NOMO-1 treated with DMSO at 0.1 percent for 48 hours (cell line): ENCODE results near the gene STUB1.
A peak's percentile ranks its signal among the peaks of the same experiment; 100 is the strongest.

Source experiments
- DNase-seq: peaks from one replicate; lab custom pipeline; 2025; ENCODE audit not compliant: unreplicated experiment; lab: John Stamatoyannopoulos, UW

The STUB1 gene

DNA sequence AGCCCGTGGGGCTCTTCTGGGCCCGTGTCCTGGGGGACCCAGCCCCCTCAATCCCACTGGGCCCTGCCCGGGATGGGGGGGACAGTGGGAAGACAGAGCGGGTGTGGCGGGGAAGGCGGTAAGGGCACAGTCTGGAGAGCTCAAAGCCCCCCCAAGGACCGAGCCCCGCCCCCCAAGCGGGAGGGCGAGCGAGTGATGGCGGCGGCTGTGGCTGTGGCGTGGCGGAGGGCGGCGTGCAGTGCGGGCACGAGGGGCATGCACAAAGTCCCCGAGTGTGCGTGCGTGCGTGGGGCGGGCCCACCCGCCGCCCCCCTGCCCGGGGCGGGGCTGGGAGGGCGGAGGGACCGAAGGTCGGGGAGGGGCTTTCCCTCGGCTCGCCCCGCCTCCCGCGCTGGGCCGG is 13.6 kb downstream of the STUB1 start:
- DNase-seq = no peak

DNA sequence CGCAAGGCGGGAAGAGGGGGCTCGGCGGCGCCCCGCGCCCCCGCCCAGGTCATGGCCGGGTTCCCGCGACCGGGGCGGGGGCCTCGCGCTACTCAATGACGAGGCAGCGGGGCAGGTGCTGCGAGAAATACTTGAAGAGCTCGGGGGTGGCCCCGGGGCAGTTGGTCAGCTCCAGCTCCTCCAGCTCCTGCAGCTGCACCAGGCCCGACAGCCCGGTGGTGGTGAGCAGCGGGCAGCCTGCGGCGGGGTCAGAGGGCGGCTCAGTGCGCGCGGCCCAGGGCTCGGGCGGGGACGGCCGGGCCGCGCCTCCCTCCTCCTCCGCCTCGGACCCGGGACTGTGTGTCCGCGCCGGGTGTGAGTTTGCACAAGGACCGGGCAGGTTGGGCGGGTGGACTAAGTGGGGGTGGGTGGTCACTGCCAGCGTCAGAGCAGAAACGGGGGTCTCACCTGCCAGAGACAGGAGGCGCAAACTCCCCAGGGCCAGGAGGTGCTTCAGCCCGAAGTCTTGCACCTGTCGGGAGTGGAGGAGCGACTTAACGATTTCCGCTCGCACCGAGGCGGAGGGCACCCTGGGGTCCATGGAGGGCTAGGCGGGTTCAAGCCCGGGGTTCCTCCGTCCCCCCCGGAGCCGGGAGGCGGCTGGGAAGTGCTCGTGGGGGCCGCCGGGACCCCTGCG is 14.1 kb downstream of the STUB1 start:
- DNase-seq = no peak

DNA sequence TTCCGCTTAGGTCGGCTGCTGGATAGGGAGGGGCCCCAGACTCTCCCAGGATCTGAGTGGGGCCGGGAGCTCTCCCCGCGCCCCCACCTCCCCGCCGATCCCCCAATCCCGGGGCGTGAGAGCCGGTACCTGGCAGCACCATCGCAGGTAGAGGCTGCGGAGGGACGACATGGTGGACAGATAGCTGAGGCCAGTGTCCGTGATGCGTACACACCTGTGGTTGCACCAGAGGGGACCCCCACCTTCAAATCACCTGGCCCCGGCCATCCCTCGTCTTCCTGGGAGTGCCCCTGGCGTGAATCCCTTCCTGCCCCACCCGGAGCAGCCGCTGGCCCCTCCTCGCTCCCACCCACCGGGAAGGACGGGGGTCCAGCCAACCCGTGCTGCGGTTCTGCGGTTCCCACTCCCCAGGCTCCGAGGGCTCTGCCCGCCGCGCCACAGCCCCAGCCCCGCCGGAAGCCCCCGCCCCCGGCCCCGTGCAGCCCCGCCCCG is 14.7 kb downstream of the STUB1 start:
- no peak for DNase-seq

DNA sequence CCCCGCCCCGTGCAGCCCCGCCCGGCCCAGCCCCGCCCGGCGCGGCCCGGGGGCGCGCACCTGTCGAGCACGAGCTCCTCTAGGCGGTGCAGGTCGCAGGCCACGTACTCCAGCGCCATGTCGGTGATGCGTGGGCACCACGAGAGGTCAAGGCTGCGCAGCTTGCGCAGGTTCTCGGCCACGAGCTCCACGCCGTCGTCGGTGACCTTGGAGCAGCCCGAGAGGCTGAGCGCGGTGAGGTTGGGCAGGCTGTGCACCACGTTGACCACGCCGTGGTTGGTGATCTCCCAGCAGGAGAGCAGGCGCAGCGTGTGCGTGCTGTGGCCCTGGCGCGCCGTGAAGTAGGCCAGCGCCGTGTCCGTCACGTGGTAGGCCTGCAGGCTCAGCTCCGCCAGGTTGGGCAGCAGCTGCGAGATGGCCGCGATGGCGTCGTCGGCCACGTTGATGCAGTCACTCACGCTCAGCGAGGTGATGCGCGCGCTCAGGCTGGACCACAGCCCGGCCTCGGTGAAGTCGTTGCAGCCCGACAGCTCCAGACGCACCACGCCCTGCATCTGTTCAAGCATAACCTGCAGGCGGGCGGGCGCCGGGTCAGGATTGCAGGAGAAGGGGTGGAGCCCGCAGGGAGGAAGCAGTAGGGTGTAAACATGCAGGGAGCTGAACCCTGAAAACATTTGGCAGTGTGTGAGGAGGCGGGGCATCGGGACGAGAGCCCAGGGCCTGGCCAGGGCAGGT is 15.3 kb downstream of the STUB1 start:
- DNase-seq = peak; percentile 44

DNA sequence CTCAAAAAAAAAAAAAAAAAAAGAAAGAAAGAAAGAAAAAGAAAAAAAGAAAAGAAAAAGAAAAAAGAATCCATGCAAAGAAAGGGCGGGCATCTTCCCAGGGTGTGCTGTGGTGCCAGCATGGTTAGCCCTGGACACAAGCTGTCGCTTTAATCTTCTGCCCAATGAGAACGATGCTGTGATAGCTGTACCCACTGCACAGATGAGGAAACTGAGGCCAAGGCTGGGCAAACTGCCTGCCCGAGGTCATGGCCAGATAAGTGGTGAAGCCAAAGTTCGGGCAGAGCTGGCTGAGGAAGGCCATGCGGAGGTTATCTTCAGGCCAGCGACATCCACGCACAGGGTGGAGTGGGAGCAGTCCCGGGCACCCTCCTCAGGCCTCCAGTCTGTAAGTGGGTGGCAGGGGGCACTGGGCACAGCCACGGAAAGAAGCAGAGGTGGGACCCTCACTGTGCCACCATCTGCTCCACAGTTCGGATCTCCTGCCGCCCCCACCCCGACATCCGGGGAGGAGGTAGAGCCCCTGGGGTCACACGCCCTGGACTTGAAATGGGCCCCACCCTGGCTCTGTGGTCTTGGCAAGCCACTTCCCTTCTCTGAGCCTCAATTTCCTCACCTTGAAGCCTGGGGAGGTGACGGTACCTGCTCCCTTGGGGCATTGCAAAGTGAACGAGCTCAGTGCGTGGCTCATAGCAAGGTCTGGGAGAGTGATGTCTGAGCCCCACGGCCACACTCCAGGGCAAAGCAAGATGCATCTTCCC is 18.9 kb downstream of the STUB1 start:
- no peak for DNase-seq

DNA sequence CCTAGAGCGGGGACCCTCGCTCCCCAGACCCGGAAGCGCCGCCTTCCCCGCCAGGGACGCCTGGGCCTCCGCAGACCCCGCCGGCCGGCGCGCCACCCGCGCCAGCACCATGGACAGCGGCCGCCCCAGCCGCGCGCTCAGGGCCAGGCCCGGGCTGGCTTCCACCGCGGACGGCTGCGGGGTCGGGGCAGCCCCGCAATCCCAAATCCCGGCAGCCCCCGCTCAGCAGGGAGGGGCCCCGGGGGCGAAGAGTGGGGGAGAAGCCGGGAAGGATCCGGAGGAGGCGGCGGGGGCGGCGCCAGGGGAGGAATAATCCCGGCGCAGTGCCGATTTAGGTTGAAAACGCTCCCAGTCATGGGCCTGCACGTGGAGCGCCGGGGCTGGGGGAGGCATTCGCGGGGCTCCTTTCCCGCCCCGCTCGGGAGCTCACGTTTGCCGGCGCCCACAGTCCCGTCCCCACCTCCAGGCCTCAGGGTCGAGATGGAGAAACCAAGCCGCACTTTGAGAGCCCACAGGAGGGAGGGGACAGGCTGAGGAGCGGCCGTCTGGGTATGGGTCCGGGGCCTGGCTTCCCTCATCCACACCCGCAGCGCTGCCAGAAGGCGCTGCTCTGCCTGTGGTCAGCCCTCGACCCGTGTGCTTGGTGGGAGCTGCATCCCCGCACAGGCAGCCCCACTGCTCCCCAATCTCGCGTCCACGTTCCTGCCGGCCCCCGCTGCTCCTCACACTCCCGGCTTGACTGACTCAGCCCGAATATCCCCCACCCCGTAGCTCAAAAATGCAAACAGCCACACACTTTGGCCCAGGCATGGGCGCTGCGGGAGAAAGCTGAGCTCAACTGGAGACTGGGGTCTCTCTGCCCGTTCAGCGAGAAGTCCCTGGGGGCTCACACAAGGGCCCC is 20.7 kb downstream of the STUB1 start:
- DNase-seq = no peak

DNA sequence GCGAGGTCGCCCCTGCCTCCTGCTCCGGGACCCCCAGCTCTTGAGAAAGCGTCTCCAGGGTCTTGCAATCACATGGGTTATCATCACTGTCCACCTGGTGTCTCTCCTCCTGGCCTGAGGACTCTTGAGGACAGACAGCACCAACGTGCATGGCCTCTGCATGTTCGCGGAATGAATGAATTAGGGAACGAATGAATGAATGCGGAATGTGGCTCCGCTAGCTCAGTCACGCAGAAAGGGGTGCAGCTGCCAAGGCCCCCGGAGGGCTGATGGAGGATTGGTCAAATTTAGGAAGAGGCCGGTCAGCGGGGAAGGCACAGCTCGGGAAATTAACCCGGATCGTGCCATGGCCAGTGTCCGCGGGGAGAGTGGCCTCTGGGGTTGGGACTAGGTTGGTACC is 22.1 kb downstream of the STUB1 start:
- no peak for DNase-seq

DNA sequence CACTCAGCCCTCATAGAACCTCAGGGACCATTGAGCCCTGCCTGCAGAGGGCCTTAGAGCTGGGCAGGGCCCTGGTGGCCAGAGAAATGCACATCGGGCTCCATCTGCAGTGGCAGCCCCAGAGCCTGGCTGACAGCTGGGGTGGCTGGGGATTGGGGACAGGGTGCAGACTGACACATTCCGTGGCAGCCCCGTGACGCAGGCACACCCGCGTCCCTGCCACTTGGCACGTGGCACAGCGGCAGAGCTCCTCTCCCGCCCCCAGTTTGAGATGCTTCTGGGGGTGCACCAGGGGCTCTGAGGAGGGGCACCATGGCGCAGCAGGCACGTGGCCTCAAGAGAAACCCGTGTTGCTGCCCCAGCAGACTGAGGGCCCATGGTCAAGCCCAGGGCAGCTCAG is 23.2 kb downstream of the STUB1 start:
- DNase-seq = no peak

DNA sequence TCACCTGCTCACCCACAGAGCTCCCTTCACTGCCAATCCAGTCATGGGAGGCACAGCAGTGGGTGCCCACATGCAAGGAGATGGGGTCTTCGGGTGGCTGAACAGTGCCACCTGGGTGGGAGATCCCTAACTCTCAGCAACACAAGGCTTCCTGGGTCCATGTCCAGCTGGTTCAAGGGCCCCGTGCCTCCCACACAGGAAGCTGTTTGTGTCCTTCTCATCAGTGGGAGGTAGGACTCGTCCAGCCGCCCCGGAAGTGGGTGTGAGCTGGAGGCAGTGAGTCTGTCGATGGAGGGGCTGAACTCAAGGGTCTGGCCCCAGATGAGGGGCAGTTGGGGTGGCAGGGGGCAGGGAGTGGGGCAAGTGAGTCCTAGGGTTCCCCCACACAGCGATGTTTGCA is 23.8 kb downstream of the STUB1 start:
- DNase-seq = no peak

DNA sequence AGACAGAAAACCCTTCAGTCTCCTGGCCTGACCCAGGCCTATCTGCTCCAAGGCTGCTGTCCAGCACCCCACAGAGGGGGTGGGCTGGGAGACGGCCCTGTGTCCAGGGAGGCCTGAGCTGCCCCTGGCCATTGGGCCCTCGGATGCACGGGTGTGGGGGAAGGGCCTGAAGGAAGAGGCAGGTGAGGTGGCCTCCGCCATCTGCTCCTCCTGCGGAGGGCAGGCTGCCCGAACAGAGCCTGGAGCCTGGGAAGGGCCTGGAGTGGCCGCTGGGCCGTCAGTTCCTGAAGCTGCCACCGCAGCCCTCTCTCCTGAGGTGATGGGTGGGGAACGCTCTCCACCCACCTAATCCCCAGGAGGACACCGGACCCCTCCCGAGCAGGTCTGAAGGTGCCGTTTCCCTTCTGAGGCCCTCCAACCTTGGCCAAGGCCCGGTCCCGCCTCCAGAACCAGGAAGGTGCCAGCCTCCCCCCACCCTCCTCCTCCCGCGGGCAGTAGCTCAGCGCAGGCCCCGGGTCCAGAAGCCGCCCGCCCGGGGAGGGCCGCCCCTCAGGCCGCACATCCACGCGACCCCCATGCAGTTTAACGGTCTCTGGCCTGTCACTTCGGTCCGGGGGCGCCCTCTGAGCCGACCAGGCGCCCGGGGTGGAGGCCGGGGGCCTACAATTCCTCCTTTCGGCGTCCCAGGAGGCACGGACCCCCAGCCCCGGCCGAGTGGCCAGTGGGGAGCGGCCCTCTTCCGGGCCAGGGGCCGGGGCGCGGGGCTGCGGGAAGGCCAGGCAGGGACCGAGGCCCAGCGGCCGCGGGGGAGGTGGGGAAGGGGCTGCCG is 24.6 kb downstream of the STUB1 start:
- DNase-seq = no peak

DNA sequence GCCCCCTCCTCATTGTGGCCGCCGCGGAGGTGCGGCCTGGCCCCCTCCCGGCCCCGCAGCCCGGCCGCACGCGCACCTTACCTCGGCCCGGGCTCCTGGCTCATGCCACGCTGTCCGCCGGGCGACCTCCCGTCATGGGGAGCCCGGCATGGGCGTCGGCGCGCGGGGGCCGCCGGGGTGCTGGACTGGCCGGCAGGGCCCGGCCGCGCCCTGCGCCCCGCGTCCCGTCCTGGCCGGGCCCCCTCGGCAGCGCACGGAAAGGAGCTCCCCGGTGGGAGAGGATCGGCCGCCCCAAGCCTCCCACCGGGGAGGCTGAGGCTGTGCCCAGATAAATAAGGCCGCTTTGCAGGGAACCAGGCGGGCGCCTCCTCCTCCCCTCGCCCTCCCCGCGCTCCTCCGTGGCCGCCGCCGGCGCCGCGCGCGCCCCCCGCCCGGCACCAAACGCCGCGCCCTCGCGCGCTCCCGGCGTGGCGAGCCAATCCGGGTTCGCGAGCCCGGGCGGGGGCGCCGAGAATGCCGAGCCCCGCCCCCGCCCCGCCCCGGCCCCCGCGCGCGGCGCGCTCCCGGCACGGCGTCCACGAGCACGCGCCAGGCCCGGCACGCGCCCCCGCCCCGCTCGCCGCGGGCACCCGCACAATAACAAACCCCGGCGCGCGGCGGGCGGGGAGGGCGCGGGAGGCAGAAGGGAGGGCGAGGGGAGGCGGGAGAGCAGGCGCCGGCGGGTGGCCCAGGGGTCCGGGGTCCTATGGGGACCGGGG is 25.4 kb downstream of the STUB1 start, which contains the start of gene FBXL16:
Gene FBXL16 (minus strand): TSS at position 371 of the 758 bp plus-strand sequence. CDS start 8,396 bp downstream, outside the sequence.
- no peak for DNase-seq

DNA sequence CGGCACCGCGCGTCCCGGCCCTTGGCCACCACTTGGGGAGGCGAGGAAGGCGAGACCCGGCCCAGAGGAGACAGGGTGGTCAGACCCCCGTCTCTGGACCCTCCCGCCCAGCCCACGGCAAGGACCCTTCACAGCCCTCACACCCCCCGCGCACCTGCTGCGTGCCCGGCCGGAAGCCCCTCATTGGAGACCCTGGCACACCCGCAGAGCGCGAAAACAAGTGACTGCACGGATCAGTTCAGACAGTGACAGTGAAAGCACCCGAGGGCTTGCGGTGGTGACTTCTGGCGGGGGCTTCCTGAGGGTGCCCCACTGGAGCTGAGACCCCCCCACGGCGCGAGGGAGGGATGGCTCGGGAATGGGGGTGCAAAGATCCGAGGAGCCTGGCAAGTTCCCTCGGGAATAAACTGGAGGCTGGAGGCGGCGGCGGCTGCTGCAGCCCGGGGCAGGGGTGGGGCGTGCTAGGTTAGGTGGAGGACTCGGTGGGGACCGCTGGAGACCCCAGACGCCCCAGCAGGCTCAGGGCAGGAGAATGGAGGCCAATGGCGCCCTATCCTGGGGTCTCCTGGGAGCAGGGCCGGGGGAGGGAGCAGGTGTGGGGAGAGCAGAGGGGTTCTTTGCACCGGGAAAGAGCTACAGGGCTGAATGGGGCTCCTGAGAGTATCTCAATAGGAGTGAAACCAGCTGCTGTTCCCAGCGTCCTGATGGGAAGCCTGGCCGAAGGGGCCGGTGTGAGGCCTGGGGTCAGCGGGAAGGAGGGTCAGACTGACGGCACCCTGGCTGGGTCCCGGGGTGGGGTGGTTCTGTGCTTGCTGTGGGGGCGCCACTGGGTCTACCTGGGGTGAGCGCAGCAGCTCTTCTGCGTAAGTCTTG is 26.2 kb downstream of the STUB1 start:
- DNase-seq = no peak

DNA sequence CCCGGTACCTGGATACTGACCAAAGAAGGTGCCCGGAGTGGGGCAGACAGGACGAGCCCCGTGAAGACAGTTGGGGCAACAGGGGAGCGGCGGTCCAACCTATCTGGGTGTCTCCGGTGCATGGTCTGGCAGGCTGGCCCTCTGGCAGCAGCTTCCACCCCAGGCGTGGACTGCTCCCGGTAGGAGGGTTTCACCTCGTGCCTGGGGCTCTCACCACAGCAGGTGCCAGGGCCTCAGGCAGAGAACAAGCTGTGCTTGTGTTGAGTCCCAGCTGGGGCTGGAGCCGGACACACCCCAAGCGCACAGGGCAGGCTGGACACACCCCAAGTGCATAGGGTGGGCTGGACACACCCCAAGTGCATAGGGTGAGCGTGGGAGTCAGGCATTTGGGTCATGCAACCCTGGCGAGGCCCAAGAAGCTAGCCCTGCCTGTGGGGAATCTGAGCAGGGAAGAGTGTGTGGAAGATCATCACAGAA is 26.9 kb downstream of the STUB1 start:
- no peak for DNase-seq

DNA sequence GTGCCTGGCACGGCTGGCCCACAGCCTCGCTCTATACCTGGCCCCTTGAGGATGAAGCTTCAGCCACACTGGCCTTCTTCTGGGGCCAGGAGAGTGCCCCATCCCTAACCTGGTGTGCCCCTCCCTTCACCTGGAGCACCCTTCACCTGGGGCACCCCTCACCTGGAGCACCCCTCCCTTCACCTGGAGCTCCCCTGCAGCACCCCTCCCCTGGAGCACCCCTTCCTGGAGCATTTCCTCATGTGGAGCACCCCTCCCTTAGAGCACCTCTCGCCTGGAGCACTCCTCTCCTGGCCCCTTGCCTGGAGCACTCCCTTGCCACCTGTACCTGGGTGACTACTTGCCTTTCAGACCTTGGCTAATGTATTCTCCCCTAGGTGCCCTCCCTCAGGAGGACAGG is 27.8 kb downstream of the STUB1 start:
- no peak for DNase-seq

DNA sequence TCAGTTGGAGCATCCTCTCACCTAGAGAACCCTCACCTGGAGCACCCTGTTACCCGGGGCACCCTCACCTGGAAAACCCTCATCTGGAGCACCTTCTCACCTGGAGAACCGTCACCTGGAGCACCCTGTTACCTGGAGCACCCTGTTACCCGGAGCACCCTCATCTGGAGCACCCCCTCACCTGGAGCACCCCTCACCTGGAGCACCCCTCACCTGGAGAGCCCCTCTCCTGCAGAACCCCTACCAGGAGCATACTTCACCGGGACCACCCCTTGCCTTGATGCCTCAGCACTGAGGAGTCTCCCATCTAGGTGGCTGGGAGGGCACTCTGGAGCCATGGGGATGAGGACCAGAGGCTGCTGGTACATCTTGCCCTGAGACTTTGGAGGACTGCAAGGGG is 28.7 kb downstream of the STUB1 start:
- DNase-seq = no peak

DNA sequence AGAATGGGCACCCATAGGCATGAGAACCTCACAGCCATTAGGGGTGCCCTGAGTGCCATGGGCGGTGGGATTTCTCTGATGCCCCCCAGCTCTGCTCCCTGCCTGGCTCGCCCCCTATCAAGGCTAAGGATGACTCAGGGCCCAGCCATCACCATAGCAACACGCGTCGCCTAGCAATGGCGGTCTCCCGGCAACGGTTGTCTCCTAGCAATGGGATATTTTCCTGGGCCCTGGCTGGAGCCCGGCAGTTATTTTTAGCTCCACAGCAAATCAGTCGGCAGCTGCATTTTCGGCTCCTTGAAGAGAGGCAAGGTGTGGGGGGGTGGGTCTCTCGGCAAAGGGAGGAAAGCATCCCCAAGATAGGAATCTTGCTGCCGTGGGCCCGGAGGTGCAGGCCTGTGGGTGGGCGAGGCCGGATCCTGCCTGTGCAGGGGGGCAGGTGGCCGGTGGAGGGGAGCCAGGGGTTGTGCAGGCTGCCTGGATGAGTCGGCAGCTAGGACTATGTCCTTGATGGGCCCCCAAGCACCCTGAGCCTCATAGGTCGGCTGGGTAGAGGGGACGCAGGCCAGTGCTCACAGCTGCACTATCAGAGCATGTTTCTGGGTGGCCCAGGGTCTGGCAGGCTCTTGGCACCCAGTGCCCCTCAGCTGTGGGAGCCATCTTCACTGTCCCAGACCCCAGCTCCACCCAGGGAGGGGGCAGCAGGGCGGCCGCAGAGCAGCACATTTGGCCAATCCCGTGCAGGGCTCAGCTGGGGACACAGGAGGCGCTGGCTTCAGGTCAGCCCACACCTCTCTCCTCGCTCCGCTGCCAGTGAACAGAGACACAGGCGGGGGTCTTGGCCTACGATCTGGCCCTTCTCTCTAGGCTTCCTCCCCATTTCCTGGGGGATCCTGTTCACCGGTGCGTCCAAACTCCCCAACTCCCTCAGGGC is 29.6 kb downstream of the STUB1 start:
- no peak for DNase-seq

DNA sequence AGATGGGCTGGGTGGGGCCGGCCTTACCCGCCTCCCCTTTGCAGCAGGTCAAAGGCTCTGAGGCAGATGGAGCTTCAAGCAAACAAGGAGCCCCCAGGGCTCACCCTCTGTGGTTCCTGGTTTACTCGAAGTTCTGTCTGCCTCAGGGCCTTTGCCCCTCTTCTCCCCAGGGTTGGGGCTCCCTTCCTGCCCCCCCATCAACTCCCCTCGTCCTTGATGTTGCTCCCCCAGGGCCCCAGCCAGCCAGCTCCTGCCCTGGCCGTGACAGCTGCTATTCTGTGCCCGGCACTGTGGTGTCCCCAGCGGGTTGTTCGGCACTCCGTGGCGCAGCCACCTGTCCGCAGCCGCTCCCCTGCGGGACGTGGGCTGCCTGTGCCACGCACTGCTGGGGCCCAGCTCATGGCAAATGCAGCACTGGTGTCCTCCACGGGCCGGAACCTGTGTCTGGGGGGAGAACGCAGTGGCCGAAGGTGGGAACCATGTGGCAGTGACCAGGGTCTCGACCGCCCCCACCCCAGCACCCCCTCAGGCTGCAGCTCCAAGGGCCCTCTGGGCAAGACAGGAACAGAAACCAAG is 30.4 kb downstream of the STUB1 start:
- DNase-seq = no peak
